Activated T-cell treated with anti-CD3 and anti-CD28 coated beads for 24 hours (primary cell): Measurements from ENCODE around the gene POU5F1.
"Not testable (repeated sequence)": the region's sequence is repeated elsewhere in the genome, so short reads cannot be mapped to it uniquely, and the experiment has no call there.

Experiments
- DNase-seq: peaks from one replicate; pipeline ENCODE4 v3.0.0-alpha.2; 2020; ENCODE audit warnings: low read depth

The POU5F1 gene

DNA sequence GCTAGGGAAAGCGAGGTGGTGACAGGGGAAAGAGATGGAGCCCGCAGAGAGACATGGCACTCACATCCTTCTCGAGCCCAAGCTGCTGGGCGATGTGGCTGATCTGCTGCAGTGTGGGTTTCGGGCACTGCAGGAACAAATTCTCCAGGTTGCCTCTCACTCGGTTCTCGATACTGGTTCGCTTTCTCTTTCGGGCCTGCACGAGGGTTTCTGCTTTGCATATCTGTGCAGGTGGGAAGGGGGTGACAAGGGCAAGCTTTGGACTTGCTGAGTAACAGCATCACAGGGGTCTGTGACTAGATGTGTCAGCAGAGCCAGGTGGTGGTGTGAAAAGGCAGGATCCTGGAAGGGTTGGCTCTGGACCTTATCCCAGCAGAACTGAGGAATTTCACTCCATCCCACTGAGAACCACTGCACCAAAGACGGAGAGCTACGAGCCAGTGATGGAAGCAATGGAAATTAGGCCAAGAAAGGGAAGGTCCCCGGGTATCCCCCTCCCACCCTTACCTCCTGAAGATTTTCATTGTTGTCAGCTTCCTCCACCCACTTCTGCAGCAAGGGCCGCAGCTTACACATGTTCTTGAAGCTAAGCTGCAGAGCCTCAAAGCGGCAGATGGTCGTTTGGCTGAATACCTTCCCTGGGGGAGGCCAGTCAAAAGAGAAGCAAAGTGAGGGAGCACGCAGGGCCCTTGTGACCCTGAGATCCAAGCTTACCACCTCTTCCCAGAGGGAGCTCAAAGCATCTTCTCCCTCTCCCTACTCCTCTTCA lies 5.2 kb downstream of the POU5F1 start:
- not testable (repeated sequence) for DNase-seq

DNA sequence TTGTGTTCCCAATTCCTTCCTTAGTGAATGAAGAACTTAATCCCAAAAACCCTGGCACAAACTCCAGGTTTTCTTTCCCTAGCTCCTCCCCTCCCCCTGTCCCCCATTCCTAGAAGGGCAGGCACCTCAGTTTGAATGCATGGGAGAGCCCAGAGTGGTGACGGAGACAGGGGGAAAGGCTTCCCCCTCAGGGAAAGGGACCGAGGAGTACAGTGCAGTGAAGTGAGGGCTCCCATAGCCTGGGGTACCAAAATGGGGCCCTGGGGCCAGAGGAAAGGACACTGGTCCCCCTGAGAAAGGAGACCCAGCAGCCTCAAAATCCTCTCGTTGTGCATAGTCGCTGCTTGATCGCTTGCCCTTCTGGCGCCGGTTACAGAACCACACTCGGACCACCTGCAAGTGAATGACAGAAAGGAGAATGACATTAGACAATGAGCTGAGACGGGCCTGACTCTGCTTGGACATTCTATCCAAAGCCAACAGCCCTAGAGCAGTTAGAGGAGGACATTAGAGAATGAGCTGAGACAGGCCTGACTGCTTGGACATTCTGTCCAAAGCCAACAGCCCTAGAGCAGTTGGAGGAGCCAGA lies 5.9 kb downstream of the POU5F1 start:
- not testable (repeated sequence) for DNase-seq

DNA sequence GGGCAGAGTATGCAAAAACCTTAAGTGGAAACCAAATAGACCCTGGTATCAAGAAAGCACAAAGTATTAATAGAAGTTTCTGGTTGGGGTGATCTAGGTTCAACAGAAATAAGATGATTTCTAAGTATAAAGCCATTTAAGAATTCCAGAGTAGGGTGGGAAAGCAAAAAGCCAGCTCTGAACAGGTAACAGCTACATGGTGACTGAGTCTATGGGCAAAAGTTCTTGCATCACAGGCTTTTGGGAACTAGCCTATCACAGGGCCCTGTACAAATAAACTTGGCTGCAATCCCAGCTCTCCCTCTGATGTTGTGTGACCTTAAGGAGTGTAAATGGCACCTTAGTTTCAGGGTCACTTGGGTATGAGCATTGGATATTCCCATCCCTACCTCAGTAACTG lies 6.6 kb downstream of the POU5F1 start:
- no peak for DNase-seq

DNA sequence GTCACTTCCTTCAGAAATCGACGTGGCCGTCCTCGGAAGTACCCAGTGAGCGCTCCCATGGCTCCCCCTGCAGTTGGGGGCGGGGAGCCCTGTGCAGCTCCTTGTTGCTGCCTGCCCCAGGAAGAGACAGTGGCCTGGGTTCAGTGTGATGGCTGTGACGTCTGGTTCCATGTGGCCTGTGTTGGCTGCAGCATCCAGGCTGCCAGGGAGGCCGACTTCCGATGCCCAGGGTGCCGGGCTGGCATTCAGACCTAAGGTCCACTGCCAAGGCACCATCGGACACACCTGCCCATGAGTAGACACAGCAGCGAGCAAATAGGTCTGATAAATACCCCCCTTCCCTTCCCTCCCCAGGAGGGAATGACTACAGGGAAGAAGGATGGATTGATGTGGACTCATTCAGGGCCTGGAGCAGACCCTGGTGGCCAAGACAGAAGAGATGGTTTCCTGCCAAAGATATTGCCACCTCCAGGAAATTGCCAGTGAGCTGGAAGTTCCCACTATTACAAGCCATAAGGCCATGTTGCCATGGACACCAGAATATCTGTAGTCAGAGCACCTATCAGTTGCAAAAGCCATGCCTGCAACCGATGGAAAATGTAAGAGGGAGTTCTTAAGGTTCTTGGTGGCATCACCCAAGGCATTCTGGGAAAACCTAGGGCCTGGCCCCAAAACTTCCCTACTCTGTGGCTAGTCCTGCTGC lies 7.9 kb downstream of the POU5F1 start:
- no peak for DNase-seq

DNA sequence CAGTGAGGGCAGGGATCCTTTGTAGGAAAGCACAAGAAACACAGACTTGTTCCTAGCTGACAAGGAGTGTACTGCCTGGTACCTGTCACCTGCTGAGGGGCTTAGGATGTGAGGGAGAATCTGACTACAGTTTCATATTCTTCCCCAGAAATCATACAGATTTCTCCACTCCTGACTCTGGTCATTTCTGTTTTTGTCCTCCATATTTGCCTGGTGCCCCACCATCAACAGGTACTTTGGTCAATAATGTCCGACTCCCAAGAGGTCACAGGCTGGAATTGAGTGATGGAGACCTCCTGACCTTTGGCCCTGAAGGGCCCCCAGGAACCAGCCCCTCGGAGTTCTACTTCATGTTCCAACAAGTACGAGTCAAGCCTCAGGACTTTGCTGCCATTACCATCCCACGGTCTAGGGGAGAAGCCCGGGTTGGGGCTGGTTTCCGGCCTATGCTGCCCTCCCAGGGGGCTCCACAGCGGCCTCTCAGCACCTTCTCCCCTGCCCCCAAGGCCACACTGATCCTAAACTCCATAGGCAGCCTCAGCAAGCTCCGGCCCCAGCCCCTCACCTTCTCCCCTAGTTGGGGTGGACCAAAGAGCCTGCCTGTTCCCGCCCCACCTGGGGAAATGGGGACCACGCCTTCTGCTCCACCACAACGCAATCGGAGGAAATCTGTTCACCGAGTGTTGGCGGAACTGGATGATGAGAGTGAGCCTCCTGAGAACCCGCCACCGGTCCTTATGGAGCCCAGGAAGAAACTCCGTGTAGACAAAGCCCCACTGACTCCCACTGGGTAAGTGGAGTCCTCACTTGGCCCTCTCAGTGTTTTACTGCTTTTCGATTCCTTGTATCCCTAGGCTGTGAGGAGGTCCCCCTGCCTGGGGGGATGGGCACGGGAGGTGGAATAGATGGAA lies 9.0 kb downstream of the POU5F1 start:
- DNase-seq, result no peak

DNA sequence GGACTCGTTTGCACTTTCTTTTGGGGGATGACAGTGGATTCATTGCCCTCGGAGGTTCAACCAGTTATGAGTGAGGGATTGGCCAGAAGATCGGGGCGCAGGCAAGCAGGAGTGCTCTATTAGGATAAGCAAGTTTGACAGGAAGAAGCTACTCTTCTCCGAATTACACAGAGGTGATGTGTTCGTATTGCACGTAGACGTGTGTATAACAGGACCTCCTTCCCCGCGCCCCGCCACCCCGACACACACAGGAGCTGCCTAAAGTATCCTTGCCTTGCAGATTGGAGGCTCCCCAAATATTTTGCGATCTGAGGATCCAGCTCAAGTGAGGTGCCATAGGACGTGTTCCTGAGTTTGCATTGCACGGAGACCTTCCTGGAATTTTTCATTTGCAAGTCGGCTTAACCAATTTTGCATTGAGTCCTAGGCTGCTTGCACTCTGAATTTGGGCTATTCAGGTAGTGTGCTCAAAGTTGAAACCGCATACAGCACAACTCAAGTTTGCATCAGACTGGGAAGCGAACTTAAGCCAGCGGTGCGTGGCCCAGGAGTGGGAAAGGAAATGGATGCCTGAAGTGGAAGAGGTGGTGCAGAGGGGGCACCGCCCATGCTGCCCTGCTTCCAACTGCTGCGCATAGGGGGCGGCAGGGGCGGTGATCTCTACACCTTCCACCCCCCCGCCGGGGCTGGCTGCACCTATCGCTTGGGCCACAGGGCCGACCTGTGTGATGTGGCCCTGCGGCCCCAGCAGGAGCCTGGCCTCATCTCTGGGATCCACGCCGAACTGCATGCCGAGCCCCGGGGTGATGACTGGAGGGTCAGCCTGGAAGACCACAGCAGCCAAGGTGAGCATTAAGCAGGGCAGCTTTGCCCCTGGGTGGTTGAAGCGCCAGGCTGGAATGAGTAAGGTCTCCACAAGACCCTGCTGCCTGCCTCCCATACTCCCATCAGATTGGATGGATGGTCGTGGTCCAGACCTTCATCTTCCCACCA lies 11.3 kb downstream of the POU5F1 start:
- peak; percentile 16 for DNase-seq

DNA sequence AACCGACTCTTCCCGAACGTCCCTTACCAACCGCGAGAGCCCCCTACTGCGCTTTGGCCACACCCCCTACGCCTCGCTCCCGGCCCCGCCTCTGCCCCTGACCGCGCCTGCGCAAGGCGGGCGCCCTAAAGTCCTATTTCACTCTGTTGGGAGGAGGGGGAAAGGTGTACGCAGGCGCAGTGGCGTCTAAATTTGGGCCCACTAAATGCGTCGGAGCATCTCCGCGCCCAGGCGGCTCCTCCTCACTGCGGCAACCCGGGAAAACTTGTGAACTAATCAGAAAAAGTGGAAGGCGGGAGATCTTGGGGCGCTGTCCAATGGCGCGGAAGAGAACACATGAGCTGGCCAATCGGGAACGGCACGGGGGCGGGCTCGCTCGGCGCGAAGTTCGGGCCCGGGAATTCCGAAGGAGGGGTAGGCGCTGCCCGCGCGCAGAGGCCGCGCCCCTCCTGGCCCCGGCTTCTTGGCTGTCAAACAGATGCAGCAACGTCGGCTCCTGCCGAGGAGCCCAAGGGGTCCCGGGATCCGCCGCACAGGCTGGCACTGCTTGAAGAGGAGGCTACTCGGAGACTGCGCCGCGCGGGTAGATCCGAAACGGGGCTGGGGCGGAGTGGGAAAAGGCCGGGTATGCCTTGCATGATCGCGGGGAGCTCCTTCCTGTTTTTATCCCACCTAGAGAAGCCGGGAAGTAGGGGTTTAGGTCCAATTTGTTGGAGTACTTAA lies 12.2 kb downstream of the POU5F1 start, which contains the start of gene TCF19:
TCF19 (plus strand) TSS at position 450 of the 723 bp plus-strand sequence. CDS start 881 bp downstream, outside the sequence.
- DNase-seq, result peak; percentile 99

DNA sequence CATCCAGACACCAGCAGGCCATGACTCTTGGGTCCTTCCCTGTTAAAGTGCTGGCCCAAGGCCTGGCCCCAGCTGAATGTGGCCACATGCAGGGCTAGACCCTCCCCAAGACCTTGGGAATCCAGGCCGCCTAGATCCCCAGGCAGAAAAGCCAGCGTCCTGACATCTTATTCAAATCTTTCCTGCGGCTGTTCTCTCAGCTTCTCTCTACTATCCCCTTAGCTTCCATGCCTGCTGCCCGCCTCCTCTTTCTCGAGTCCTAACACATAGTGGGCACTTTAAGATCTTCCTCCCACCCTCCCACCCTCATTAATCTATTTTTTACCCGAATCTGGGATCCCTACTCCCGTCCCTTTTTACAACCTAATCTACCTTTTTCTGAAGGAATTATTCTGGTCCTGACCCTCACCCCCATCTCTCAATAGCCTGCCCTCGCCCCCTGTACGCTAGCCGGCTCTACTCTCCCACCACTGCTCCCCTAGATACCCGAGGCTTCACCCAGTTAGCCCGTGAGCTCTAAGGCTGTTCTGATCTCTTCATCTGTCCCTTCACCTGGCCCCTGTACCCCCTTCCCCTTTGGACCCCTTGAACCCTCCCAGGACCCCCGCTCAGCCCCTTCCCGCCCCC lies 12.9 kb downstream of the POU5F1 start, which contains the start of gene CCHCR1:
CCHCR1 (minus strand) TSS at position 290 of the 627 bp plus-strand sequence; CDS start at position 88, 202 bp downstream.
- DNase-seq, result no peak

DNA sequence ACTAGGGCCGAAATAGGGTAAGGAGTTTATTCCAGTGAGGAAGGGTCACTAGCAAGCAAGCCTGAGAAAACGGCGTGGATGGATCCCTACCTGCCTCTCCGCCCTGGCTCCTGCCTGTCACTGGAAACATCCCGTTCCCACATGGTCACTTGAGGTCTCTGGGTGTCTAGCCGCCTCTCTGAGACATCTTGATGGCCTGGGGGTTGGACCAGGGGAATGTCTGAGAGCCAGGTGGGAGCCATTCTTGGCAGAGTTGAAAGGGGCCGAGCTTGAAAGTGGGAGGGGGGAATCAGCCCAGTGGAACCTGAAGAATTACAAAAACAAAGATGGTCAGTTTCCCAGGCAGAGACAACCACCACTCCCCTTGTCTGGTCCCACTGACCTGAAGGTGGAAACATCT lies 13.8 kb downstream of the POU5F1 start:
- no peak for DNase-seq

DNA sequence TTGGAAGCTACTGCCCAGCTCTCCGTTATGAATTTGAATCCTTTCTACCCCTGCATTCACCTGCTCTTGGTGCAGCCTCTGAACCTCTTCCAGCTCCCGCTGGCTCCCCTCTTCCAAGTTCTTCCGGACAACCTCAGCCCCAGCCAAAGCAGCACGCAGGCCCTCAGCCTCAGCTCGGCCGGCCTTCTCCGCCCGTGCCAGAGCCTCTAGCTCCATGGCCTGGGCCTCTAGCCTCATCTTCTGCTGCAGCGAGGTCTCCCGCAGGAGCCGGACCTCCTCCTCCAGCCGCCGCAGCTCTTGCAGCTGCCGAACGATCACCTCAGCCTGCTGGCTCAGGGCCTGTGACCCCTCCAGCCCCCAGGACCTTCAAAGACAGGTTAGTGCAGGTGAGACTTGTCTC lies 16.0 kb downstream of the POU5F1 start:
- no peak for DNase-seq

DNA sequence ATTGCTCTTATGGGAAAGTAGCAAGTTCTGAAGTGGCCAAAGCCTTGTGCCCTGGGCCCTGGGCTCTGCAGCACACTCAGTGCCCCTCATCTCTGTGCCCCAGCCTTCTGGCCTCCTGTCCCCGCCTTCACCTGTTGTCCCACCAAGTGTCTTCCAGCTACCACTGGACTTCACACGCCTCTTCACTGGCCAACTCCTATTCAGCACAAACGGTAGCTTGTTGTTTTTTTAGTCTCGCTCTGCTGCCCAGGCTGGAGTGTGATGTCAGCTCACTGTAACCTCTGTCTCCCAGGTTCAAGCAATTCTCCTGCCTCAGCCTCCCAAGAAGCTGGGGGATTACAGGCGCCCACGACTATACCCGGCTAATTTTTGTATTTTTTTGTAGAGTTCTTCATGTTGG lies 17.7 kb downstream of the POU5F1 start:
- DNase-seq, result no peak

DNA sequence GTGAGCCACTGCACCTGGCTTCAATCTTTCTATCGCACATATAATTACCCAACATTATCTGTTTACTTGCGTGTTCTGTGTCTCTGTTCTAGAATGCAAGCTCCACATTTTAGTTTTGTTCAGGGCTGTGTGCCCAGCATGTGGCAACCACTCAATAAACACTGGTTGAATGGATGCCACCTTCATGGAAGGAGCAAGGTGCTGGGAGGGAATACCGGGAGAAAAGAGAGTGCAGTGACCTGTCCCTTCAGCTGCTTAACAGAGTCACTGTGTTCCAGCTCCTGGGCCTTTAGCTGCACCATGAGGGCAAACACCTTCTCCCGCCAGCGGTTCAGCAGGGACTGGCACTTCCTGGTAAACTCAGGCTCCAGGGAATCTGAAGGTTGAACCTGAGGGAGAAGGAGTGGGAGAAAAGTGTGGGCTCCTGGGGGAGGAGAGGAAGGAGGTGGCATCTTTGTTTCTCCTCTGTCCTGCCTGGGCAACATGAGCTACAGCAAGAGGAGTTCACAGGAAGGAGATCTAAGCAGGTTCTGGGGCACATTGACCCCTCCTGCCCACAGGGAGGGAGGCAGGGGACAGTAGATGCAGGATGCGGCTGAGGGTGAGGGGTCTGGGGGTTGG lies 20.5 kb downstream of the POU5F1 start:
- DNase-seq, result no peak

DNA sequence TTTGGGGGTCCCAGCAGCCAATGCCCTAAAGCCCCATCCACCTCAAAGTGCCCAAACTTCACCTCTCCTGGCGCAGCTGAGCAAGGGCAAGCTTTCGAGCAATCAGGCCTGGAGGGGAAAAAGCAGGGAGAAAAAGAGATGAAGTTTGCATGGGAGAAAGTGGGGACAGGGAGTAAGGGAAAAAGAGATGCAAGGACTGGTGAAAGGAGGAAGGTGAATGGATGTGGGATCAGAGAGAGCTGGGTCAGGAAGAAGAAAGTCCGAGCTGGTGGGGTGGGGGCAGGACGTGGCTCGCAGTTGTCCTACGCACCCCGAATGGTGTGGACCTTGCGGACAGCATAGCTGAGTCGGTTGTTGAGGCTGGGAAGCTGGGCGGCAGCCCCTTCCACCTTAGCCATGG lies 25.1 kb downstream of the POU5F1 start:
- no peak for DNase-seq

DNA sequence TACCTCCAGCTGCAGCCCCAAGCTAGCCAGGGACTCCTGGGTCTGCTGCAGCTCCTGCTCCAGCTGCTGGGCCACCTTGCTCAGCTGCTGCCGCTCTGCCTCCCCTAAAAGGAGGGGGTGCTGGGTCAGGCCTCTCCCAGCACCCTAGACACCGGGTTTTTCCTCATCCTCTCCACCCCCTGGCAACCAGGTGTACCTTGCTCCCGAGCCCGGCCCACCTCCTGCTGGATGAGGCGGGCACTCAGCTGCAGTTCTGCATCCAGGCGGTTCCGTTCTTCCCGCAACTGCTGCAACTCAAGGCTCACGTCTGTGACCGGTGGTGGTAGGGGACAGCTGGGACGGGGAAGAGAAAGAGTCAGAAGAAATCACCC lies 25.5 kb downstream of the POU5F1 start:
- no peak for DNase-seq

DNA sequence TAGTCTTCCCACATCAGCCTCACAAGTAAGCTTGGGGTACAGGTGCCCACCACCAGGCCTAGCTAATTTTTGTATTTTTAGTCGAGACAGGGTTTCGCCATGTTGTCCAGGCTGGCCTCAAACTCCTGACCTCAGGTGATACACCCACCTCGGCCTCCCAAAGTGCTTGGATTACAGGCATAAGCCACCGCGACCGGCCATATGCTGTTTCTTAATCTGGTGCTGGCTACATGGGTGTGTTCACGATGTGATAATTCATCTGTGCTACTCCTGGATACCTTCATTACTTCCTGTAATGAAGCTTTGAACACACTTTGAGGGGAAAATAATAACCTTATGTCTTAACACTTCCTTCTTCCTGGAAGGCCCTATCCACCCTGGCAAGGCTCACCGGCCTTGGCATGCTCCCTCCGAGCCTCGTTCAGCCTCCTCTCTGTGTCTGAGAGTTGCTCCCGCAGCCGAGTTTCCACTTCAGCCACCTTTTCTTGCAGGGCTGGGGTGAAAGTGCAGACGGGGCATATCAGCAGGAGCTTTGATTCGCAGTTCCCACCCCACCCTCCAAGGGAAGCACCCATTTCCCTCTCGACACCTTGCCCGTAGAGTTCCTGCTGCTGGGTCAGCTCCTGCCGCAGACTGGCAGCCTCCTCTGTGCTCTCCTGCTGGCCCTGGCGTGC lies 26.0 kb downstream of the POU5F1 start:
- DNase-seq, result no peak

DNA sequence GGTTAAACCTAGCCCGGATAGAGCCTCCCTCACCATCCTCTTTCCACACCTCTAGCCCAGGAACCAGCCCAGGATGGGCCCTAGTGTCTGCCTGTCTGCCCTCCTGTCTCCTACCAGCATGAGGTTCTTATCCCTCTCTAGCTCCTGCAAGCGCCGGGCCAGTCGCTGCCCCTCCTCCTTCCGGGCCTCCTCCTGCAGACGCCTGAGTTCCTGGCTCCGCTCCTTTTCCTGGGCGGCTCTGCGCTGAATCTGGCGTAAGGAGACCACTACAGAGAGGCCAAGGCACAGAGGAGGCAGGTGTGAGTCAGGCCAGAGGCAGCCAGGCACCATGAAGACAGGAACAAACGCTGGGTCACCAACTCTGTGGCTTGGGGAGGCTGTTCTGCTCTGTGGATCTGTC lies 27.3 kb downstream of the POU5F1 start:
- no peak for DNase-seq

DNA sequence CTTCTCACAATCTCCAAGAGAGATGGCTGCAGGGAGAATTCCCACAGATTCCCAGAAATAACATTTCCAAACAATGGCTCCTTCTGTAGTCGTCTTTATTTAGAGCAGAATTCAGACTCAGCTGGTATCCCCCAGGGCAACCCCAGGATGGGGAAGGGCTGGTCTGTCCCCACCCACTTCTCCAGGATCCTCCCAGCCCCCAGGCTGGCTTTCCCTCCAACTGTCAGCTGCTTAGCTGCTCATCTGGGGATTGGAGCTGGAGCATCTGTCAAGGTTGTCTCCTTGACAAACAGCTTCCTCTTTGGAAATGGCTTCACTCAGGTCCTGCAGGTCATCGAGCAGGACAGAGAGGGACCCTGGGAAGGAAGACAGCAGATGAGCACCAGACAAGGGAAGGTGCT lies 28.1 kb downstream of the POU5F1 start:
- no peak for DNase-seq

DNA sequence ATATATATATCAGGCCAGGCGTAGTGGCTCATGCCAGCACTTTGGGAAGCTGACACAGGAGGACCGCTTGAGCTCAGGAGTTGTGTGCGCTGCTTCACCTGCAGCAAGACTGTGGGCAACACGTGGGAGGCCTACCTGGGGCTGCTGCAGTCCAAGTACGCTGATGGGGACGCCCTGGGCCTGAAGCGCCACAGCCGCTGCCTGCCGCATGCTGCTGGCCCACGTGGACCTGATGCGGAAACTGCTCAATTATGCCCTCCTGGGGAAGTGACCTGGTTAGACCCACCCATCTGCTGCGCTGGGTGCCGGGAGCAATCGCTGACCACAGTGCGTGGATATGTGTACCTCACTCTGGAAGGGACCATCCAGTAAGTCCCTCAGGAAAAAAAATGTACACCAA lies 29.8 kb downstream of the POU5F1 start:
- no peak for DNase-seq

DNA sequence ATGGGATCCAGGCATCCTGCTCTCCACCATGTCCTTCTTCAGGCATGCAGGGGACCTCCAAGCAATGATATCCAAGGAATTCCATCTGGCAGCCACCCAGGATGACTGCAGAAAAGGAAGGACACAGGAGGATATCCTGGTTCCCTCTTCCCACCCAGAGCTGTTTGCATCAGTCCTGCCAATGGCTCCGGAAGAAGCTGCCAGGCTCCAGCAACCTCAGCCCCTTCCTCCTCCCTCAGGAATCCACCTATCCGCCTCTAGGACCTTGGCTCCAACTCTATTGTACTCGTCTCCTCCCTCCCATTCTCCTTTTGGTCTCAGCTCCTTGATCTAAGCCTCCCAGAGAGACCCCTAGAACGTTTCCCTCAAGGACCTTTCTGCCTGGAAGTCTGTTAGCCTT lies 30.9 kb downstream of the POU5F1 start:
- no peak for DNase-seq
